ENCODE data around the gene EIF2B5.
A peak's percentile ranks its signal among the peaks of the same experiment; 100 is the strongest.

EIF2B5 gene

GRCh38 chr3:184169896-184170875 is 35.0 kb downstream of the EIF2B5 start:
- peaks cover 21% of the 10 kb centered on the region for H3K36me3 ChIP-seq (ENCODE audit: control insufficient read depth, insufficient read depth, low read length)
- H3K9me3 ChIP-seq (ENCODE audit: control insufficient read depth, low read length) = no peaks in the 10 kb centered on the region
- DNase-seq = no peak
- H3K4me1 ChIP-seq (ENCODE audit: control insufficient read depth, insufficient read depth, low read length, poor library complexity, severe bottlenecking) = peaks cover under 1% of the 10 kb centered on the region
- no peak overlapping the region for H3K4me3 ChIP-seq (ENCODE audit: insufficient read depth, low read depth, low read length, poor library complexity, severe bottlenecking)
- H3K27ac ChIP-seq (ENCODE audit: insufficient read depth, low read length, poor library complexity, severe bottlenecking) = no peak overlapping the region
- H3K27me3 ChIP-seq (replicated peaks; ENCODE audit: control insufficient read depth, insufficient read depth, low read length, poor library complexity, severe bottlenecking) = no peaks in the 10 kb centered on the region

DNA sequence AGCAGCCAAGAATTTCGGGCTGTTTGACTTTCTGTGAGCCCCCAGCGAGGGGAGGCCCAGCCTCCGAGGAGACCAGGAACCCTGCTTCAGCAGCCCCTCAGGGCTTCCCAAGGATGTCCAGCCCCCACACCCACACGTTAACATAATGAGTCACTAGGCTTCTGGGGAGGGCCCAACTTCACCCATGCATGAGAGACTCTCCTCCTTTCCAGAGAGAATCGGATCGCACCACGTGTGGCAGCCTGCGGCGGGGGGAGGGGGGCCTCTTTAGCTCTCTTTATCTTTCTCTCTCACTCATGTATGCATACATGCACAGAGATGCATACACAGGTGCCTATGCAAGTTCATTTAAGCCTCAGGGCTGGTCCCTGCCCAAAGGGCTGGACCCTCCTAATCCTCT is 36.4 kb downstream of the EIF2B5 start:
- Histone ChIP-seq H3K27me3 (replicated peaks; ENCODE audit: control insufficient read depth, insufficient read depth, low read length, poor library complexity, severe bottlenecking) (no peaks in the 10 kb centered on the region), H3K27ac (ENCODE audit: insufficient read depth, low read length, poor library complexity, severe bottlenecking) (no peak overlapping the region), H3K36me3 (ENCODE audit: control insufficient read depth, insufficient read depth, low read length) (peaks cover 12% of the 10 kb centered on the region), H3K9me3 (ENCODE audit: control insufficient read depth, low read length) (no peaks in the 10 kb centered on the region), H3K4me1 (ENCODE audit: control insufficient read depth, insufficient read depth, low read length, poor library complexity, severe bottlenecking) (peaks cover 14% of the 10 kb centered on the region), H3K4me3 (ENCODE audit: insufficient read depth, low read depth, low read length, poor library complexity, severe bottlenecking) (no peak overlapping the region)
- no peak for DNase-seq

DNA sequence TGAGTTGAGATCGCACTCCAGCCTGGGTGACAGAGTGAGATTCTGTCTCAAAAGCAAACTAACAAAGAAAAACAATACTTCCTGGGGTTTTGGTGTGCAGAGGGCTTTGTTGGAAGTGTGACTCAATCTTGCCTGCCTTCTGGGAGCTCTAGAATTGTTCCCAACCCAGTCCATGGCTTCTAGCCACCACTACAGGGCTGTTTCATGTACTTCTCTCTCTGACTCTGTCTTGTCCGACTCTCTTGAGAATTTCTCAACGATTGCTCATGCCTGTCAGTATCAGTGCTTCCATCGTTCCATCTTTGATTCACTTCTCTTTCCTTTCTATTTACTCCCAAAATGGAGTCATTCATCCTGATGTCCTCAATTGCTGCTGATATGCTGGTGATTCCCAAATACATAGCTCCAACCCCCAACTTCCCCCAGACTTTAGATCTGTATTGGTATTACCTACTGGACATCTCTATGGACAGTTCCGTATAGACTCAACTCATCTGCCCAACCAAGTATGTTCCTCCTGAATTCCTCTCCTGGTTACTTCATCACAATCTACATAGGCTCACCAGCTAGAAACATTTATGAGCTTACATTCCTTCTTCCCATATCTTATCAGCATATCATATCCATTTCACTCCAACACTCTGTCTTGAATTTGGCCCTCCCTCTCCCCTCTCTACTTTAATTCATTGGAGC is 37.7 kb downstream of the EIF2B5 start:
- no peaks in the 10 kb centered on the region for H3K9me3 ChIP-seq (ENCODE audit: control insufficient read depth, low read length)
- H3K27ac ChIP-seq (ENCODE audit: insufficient read depth, low read length, poor library complexity, severe bottlenecking) = no peak overlapping the region
- peaks cover 22% of the 10 kb centered on the region for H3K4me1 ChIP-seq (ENCODE audit: control insufficient read depth, insufficient read depth, low read length, poor library complexity, severe bottlenecking)
- DNase-seq = no peak
- peaks cover 13% of the 10 kb centered on the region for H3K36me3 ChIP-seq (ENCODE audit: control insufficient read depth, insufficient read depth, low read length)
- H3K27me3 ChIP-seq (replicated peaks; ENCODE audit: control insufficient read depth, insufficient read depth, low read length, poor library complexity, severe bottlenecking) = no peaks in the 10 kb centered on the region
- no peak overlapping the region for H3K4me3 ChIP-seq (ENCODE audit: insufficient read depth, low read depth, low read length, poor library complexity, severe bottlenecking)

- no peak for DNase-seq
- Histone ChIP-seq H3K4me1 (ENCODE audit: control insufficient read depth, insufficient read depth, low read length, poor library complexity, severe bottlenecking) (peaks cover 22% of the 10 kb centered on the region), H3K9me3 (ENCODE audit: control insufficient read depth, low read length) (no peaks in the 10 kb centered on the region), H3K4me3 (ENCODE audit: insufficient read depth, low read depth, low read length, poor library complexity, severe bottlenecking) (no peak overlapping the region), H3K27me3 (replicated peaks; ENCODE audit: control insufficient read depth, insufficient read depth, low read length, poor library complexity, severe bottlenecking) (no peaks in the 10 kb centered on the region), H3K36me3 (ENCODE audit: control insufficient read depth, insufficient read depth, low read length) (peaks cover 13% of the 10 kb centered on the region), H3K27ac (ENCODE audit: insufficient read depth, low read length, poor library complexity, severe bottlenecking) (no peak overlapping the region)
Observed at GRCh38 chr3:184173374-184173722, 38.2 kb downstream of the EIF2B5 start.

DNA sequence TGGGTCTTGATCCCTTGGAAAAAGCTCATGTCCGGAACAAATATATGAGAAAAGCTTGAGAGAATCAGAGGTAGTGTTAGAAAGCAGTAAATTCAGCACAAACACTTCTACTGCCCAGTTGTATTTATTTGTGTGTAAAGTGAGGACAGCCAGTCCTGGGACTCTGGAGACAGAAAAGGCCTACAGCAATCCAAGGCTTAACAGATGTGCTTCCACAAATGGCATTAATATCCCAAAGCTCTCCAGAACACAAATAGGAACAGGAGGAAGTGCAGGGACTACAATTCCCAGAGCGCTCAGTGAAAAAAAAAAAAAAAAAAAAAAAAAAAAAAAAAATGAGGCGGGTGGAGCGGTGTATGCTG is 39.1 kb downstream of the EIF2B5 start:
- H3K27me3 ChIP-seq (replicated peaks; ENCODE audit: control insufficient read depth, insufficient read depth, low read length, poor library complexity, severe bottlenecking) = no peaks in the 10 kb centered on the region
- peaks cover 22% of the 10 kb centered on the region for H3K4me1 ChIP-seq (ENCODE audit: control insufficient read depth, insufficient read depth, low read length, poor library complexity, severe bottlenecking)
- H3K36me3 ChIP-seq (ENCODE audit: control insufficient read depth, insufficient read depth, low read length) = peaks cover 22% of the 10 kb centered on the region
- no peak overlapping the region for H3K27ac ChIP-seq (ENCODE audit: insufficient read depth, low read length, poor library complexity, severe bottlenecking)
- H3K4me3 ChIP-seq (ENCODE audit: insufficient read depth, low read depth, low read length, poor library complexity, severe bottlenecking) = no peak overlapping the region
- no peak for DNase-seq
- no peaks in the 10 kb centered on the region for H3K9me3 ChIP-seq (ENCODE audit: control insufficient read depth, low read length)

- Histone ChIP-seq H3K36me3 (ENCODE audit: control insufficient read depth, insufficient read depth, low read length) (peaks cover 28% of the 10 kb centered on the region), H3K9me3 (ENCODE audit: control insufficient read depth, low read length) (no peaks in the 10 kb centered on the region), H3K4me3 (ENCODE audit: insufficient read depth, low read depth, low read length, poor library complexity, severe bottlenecking) (peak within 1 kb of the TSS; percentile 99), H3K4me1 (ENCODE audit: control insufficient read depth, insufficient read depth, low read length, poor library complexity, severe bottlenecking) (peaks cover 22% of the 10 kb centered on the region), H3K27me3 (replicated peaks; ENCODE audit: control insufficient read depth, insufficient read depth, low read length, poor library complexity, severe bottlenecking) (no peaks in the 10 kb centered on the region), H3K27ac (ENCODE audit: insufficient read depth, low read length, poor library complexity, severe bottlenecking) (peak within 1 kb of the TSS; percentile 80)
- DNase-seq = peak; percentile 94 to 98 (median 96)
Observed at GRCh38 chr3:184174646-184175492, 39.7 kb downstream of the EIF2B5 start, which contains the start of gene AP2M1. AP2M1 (plus strand) TSS chr3:184174855; CDS start chr3:184176994, 2,139 bp downstream.

- peak overlapping the region; percentile 99 for H3K4me3 ChIP-seq (ENCODE audit: insufficient read depth, low read depth, low read length, poor library complexity, severe bottlenecking)
- H3K27ac ChIP-seq (ENCODE audit: insufficient read depth, low read length, poor library complexity, severe bottlenecking) = peak overlapping the region; percentile 80
- H3K4me1 ChIP-seq (ENCODE audit: control insufficient read depth, insufficient read depth, low read length, poor library complexity, severe bottlenecking) = peaks cover 22% of the 10 kb centered on the region
- H3K36me3 ChIP-seq (ENCODE audit: control insufficient read depth, insufficient read depth, low read length) = peaks cover 34% of the 10 kb centered on the region
- H3K9me3 ChIP-seq (ENCODE audit: control insufficient read depth, low read length) = no peaks in the 10 kb centered on the region
- DNase-seq = no peak
- H3K27me3 ChIP-seq (replicated peaks; ENCODE audit: control insufficient read depth, insufficient read depth, low read length, poor library complexity, severe bottlenecking) = no peaks in the 10 kb centered on the region
Observed at GRCh38 chr3:184175506-184175905, 40.3 kb downstream of the EIF2B5 start.

DNA sequence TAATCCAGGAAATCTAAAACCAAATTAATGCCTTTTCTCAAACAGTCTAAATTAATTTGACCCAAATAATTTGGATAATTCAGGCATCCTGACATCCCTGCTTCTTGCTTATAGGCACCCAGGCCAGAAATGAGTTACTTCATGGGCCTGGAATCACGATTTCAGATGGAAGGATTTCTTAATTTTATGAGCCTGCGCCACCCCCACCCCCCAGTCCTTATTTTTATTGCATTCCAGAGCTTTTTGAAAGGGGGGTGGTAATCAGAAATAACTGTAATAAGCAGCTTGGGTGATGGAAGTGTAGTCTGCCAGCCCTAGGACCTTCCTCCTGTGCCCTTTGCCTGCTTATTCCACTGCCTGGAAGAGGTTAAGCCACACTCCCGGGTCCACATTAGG is 40.8 kb downstream of the EIF2B5 start:
- Histone ChIP-seq H3K4me1 (ENCODE audit: control insufficient read depth, insufficient read depth, low read length, poor library complexity, severe bottlenecking) (peaks cover 22% of the 10 kb centered on the region), H3K36me3 (ENCODE audit: control insufficient read depth, insufficient read depth, low read length) (peaks cover 39% of the 10 kb centered on the region), H3K9me3 (ENCODE audit: control insufficient read depth, low read length) (no peaks in the 10 kb centered on the region), H3K4me3 (ENCODE audit: insufficient read depth, low read depth, low read length, poor library complexity, severe bottlenecking) (no peak overlapping the region), H3K27me3 (replicated peaks; ENCODE audit: control insufficient read depth, insufficient read depth, low read length, poor library complexity, severe bottlenecking) (no peaks in the 10 kb centered on the region), H3K27ac (ENCODE audit: insufficient read depth, low read length, poor library complexity, severe bottlenecking) (no peak overlapping the region)
- no peak for DNase-seq

DNA sequence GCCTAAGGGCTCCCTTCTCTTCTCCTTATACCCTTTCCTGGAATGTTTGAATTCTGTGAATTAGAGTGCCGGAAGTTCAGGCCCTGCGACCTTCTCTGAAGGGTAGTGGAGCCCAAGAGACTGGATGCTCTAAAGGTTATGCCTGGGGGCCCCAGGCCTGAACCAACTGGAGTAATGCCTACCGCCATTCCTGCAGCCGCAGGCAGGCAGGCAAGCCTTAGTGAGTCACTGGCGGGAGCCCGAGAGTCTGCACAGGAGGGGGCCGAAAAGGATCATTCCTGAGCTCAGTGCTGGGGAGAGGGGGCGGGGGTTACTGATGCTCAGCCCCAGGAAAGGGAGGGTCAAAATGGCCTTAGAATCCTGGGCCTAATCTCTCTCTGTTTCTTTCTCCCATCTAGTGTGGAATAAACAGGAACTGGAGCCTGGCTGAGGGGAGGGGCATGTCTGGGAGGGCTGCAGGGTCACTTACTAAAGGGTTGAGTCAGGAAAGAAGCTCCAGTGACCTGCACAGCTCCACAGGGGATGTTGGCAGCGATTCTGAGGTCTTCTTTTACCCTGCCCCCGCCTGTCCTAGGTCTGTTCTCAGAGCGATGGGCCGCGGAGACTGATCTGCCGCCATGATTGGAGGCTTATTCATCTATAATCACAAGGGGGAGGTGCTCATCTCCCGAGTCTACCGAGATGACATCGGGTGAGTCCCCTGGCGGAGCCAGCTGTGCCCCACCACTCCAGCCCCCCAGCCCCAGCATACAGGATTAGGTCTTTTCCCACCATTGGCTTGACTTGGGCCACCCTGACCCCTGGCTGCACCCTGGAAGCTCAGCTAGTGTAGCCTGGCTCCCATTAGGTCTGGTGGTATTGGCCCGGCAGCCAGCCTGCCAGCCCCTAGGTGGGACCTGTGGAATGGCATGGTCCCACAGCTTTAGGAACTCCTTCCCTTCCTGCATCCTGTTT is 41.5 kb downstream of the EIF2B5 start:
- no peak overlapping the region for H3K4me3 ChIP-seq (ENCODE audit: insufficient read depth, low read depth, low read length, poor library complexity, severe bottlenecking)
- H3K27ac ChIP-seq (ENCODE audit: insufficient read depth, low read length, poor library complexity, severe bottlenecking) = no peak overlapping the region
- no peaks in the 10 kb centered on the region for H3K27me3 ChIP-seq (replicated peaks; ENCODE audit: control insufficient read depth, insufficient read depth, low read length, poor library complexity, severe bottlenecking)
- H3K9me3 ChIP-seq (ENCODE audit: control insufficient read depth, low read length) = no peaks in the 10 kb centered on the region
- H3K4me1 ChIP-seq (ENCODE audit: control insufficient read depth, insufficient read depth, low read length, poor library complexity, severe bottlenecking) = peaks cover 22% of the 10 kb centered on the region
- H3K36me3 ChIP-seq (ENCODE audit: control insufficient read depth, insufficient read depth, low read length) = peaks cover 46% of the 10 kb centered on the region
- DNase-seq = no peak
